Adipose tissue (tissue), 3 donors: ENCODE data around the gene ADTRP. TPM values are rescaled to one million over a fixed set of nuclear protein-coding genes. Genes with fewer than 3 reads are reported as not detected.
"Not testable (repeated sequence)": the region's sequence is repeated elsewhere in the genome, so short reads cannot be mapped to it uniquely, and the experiment has no call there.

Source experiments
- H3K27ac ChIP-seq: one replicate; pipeline ENCODE4 v1.5.1; 2013; ENCODE audit warnings: low read depth, low read length
- WGBS, 3 donors: extraction: QIAGEN DNeasy Blood & Tissue Kit; methylation state at CpG; one replicate each; pipeline ENCODE4 v1.1.7; 2013; 5-methylcytosine and 5-hydroxymethylcytosine counted together
- polyA plus RNA-seq, 3 donors: library from polyadenylated mRNA; stranded (reverse); fragments of 200-250 nt; gene quantifications; one replicate each; pipeline ENCODE4 v1.2.3, GENCODE V29; 2013
- donor health status: healthy with polysubstance abuse.
- donor health status: Bipolar disorder and iron deficiency.
- donor health status: healthy.

Gene ADTRP
- polyA plus RNA-seq, 3 donors: 0.18 to 2.3 (median 1.1) TPM

GRCh38 chr6:11805259-11806053 is 26.9 kb upstream of the ADTRP start:
- no peak overlapping the region for H3K27ac ChIP-seq
- 89 to 95% (median 94%) methylated on average over 13 of the region's 13 CpGs for WGBS, 3 donors

DNA sequence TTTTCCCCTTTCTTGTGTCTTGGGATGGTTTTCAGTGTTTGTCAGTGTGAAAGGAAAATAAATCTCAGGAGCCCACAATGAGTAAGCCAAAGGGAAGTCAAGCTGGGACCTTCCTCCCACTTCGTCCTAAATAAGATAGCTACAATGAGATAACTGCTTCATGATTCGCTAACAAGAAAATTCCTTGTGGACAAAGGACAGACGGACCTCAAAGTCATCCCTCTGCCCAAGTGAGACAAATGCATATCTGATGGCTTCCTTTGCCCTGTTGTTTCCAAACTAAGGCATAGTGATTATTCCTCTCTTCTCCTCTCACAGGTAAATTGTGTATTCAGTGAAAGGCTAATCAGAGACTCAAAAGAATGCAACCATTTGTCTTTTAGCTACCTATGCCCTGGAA is 26.1 kb upstream of the ADTRP start:
- no peak overlapping the region for H3K27ac ChIP-seq
- WGBS, 3 donors: 63 to 74% (median 64%) methylated on average over 3 of the region's 3 CpGs

DNA sequence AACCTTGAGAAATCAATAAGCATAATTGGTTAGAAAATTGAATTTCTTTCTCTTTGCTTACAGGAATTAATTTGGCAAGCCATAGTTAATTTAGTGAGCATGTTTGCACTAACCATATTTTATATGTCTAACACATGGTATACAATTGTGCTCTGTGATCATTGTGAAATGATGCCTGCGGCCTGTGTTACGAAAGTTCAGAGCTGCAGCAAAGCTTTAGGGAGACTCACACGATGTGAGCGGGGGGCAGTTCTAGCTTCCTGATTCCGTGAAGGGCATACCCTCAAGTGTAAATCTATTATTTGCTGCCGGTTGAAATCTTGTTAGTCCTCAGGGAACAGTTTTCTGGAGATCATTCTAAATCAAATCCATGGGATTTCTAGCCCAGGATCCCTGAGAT is 25.5 kb upstream of the ADTRP start:
- H3K27ac ChIP-seq: no peak overlapping the region
- 59 to 84% (median 78%) methylated on average over 6 of the region's 6 CpGs for WGBS, 3 donors

GRCh38 chr6:11803591-11803971 is 25.0 kb upstream of the ADTRP start:
- no peak overlapping the region for H3K27ac ChIP-seq
- WGBS, 3 donors: 79 to 90% (median 86%) methylated on average over 2 of the region's 2 CpGs

DNA sequence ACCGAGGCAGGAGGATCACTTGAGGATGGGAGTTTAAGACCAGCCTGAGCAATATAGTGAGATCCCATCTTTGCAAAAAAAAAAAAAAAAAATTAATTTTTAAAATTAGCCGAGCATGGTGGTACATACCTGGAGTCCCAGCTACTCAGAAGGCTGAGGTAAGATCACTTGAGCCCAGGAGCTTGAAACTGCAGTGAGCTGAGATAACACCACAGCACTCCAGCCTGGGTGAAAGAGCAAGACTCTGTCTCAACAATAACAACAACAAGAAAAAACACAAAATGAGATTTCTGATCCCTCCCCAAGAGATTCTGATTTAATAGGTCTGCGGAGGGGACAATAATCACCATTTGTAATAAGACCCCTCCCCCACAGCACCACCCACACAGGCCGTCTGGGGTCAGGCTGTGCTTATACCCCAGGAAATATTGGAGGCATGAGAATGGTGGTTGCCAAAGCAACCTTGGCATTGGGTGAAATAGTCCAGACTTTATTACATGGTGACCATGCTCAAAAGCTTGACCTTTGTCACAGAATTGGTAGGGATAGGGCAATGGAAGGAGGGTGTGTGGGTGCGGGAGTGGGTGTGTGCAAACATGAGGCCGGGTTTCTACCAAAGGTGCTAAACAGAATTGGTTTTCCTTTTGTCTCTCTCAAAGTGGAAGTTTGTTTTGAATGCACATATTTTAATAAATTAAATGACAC is 24.4 kb upstream of the ADTRP start:
- no peak overlapping the region for H3K27ac ChIP-seq
- 89 to 91% (median 90%) methylated on average over 6 of the region's 6 CpGs for WGBS, 3 donors

DNA sequence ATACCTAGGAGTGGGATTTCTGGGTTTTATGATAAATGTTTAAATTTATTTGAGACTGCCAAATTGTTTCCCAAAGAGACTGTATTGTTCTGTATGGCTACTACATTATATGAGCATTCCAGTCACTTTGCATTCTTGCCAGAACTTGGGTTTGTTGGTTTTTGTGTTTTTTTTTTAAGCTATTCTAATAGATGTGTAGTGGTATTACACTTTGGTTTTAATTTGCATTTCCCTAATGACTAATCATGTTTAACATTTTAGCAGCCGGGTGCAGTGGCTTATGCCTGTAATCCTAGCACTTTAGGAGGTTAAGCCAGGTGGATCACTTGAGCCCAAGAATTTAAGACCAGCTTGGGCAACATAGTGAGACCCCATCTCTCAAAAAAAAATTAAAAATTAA is 21.9 kb upstream of the ADTRP start:
- H3K27ac ChIP-seq: not testable (repeated sequence)
- WGBS, 3 donors: 67 to 100% (median 90%) methylated on average over 1 of the region's 1 CpG

- H3K27ac ChIP-seq: no peak overlapping the region
- WGBS, 3 donors: 89 to 92% (median 91%) methylated on average over 7 of the region's 7 CpGs
These were observed 19.9 kb upstream of the ADTRP start for GRCh38 chr6:11798538-11798937.

DNA sequence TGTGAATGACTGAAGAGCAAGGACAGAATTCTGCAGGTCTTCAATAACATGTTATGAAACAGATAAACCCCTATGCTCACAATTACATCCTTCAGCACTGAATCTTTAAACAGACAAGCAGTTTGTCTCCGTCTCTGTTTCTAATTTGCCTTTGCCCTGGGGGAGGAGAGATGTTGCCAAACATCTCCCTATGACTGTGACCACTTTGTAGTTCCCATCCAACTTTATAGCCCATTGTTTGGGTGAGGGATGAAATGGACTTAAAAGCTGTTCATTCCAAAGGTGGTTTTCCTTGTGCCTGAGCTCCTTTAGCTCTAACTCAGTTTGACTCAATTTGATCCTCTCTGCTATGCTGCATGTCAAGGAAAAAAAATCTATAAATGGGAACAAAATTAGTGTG is 19.5 kb upstream of the ADTRP start:
- no peak overlapping the region for H3K27ac ChIP-seq
- WGBS, 3 donors: 58 to 83% (median 80%) methylated on average over 1 of the region's 1 CpG

DNA sequence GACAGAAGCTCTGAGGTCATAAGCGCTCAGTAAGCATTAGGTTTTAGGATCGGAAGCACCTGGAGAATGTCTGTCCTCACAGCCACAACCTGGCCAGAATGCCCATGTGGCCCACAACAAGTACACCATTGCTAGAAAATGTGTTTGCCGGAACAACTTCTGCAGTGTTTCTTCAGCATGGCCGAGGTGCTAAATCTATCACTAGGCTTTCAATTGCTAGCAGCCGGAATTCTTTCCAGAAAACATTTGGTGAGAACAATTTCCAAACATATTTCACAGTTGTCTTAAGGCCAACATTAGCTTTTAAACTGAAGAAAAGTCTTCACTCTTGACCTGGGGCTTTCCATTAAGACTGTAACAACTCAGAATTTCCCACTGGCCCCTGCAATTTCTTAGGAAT is 18.2 kb upstream of the ADTRP start:
- H3K27ac ChIP-seq: no peak overlapping the region
- 83 to 90% (median 87%) methylated on average over 5 of the region's 5 CpGs for WGBS, 3 donors

DNA sequence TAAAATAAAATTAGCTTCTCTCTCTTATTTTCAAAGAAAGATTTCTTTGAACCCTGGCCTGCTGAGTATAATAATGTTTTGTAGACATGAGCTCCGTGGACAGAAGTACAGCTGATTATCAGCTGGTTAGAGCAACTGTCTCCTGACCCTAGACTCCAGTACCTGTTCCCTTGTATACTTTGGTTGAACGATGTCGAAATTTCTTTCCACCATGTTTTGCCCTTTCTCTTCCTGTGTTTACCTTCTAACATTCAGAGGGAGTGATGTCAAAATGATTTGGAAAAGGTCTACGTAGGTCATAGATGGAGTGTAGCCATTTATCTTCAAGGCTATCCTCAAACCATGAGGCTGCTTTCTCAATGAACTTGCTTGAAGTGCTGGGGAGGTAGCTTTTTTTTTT is 16.8 kb upstream of the ADTRP start:
- no peak overlapping the region for H3K27ac ChIP-seq
- WGBS, 3 donors: 53 to 75% (median 72%) methylated on average over 4 of the region's 4 CpGs

- no peak overlapping the region for H3K27ac ChIP-seq
- 67 to 94% (median 77%) methylated on average over 1 of the region's 1 CpG for WGBS, 3 donors
These were observed 14.7 kb upstream of the ADTRP start for GRCh38 chr6:11793277-11793676.

- no peak overlapping the region for H3K27ac ChIP-seq
- WGBS, 3 donors: 85 to 93% (median 87%) methylated on average over 8 of the region's 8 CpGs
These were observed 12.9 kb upstream of the ADTRP start for GRCh38 chr6:11791354-11792107.

GRCh38 chr6:11789744-11790143 is 11.1 kb upstream of the ADTRP start:
- H3K27ac ChIP-seq: no peak overlapping the region
- WGBS, 3 donors: 81 to 97% (median 90%) methylated on average over 5 of the region's 5 CpGs

GRCh38 chr6:11788043-11788442 is 9.4 kb upstream of the ADTRP start:
- no peak overlapping the region for H3K27ac ChIP-seq
- 72 to 96% (median 75%) methylated on average over 4 of the region's 4 CpGs for WGBS, 3 donors

DNA sequence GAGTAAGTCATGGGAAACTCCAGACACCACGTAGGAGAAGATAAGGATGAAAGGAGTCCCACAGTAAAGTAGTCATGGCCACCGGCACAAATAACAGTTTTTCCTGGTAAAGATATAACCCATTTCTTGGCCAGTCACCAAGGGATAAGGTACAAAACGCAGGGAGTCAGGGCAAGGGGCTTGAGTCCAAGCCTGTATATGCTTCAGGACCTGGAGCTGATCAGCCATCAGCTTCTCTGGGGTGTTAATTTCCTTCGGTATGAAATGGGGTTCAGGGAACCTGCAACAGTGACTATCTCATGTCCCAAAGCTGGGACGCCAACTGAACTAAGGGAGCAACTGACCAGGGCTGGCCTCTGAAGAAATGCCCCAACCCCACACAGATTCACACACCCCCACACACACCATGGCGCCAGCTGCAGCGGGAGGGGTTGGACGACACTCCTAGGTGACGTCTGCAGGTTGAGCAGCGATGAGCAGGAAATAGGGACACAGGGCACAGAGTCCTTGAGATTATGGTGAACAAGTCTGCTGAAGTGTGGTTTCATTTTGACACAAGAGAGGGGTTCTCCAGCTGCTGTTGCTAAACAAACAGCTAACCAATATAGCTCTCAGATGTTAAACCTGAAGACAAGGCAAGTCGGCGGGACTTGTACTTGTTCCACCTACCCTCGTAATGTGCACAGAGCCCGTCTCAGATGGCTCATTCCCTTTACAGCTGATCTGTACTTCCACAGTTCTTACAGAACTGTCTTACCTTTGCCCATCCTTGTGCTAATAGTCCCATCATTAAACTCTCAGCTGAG is 7.4 kb upstream of the ADTRP start:
- H3K27ac ChIP-seq: no peak overlapping the region
- WGBS, 3 donors: 59 to 78% (median 72%) methylated on average over 14 of the region's 14 CpGs

DNA sequence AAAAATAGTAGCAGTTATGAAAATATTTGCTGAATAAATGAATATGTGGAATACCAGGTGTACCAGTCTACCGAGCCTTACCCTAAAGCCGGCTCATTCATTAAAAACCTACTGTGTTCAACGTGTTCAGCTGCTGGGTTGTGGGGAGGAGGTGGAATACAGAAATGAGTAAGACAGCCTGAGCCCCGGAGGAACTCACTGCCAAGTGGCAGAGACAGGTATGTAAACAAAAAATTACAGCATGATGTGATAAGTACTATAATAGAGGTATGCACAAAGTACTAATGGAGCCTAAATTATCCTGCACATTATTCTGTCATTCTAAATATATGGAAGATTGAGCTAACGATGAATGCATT is 6.8 kb upstream of the ADTRP start:
- H3K27ac ChIP-seq: no peak overlapping the region
- 22 to 73% (median 68%) methylated on average over 5 of the region's 5 CpGs for WGBS, 3 donors

DNA sequence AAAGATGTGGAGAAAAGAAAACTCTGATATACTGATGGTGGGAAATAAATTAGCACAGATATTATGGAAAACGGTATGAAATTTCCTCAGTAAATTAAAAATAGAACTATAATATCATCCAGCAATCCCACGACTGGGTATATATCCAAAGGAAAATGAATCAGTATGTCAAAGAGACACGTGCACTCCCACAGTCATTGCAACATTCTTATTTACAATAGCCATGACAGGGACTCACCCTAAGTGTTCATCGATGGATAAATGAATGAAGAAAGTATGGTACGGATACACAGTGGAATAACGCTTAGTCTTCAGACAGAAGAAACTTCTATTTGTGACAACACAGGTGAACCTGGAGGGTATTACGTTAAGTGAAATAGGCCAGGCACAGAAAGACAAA is 5.7 kb upstream of the ADTRP start:
- 73 to 76% (median 74%) methylated on average over 7 of the region's 7 CpGs for WGBS, 3 donors
- H3K27ac ChIP-seq: no peak overlapping the region

- WGBS, 3 donors: 86 to 90% (median 88%) methylated on average over 6 of the region's 6 CpGs
- H3K27ac ChIP-seq: no peak overlapping the region
These were observed 5.0 kb upstream of the ADTRP start for GRCh38 chr6:11783524-11784064.
